ENCODE measurements around the gene GALNT13. TPM values are rescaled to one million over a fixed set of nuclear protein-coding genes. Genes with fewer than 3 reads are reported as not detected.

GALNT13 gene
- total and polyA plus RNA-seq, 3 donors from 2014 or later, result 0.55 to 2.2 (median 0.92) TPM

- no peak for DNase-seq
- H3K27me3 ChIP-seq, result no peaks in the 10 kb centered on the region
- H3K36me3 ChIP-seq (ENCODE audit: low read depth, missing control alignments), result no peaks in the 10 kb centered on the region
- WGBS, 2 donors, result 94 to 100% methylated on average over 1 of the region's 1 CpG
- no peaks in the 10 kb centered on the region for H3K4me1 ChIP-seq
- no peak overlapping the region for H3K4me3 ChIP-seq
- no peak for TF ChIP-seq CTCF (IDR thresholded peaks at IDR 0.05)
- TF ChIP-seq POLR2A (IDR thresholded peaks at IDR 0.05), result no peak
- intact Hi-C loops (cut with DNase I; ENCODE audit: low total_unique reads), result no loop called here
- H3K27ac ChIP-seq, result no peak overlapping the region
- H3K9me3 ChIP-seq, result no peaks in the 10 kb centered on the region
Observed at GRCh38 chr2:153858250-153858649, 13.5 kb upstream of the GALNT13 start.

GRCh38 chr2:153864022-153864421 is 7.7 kb upstream of the GALNT13 start:
- H3K27me3 ChIP-seq, result no peaks in the 10 kb centered on the region
- H3K36me3 ChIP-seq (ENCODE audit: low read depth, missing control alignments), result no peaks in the 10 kb centered on the region
- no peak for DNase-seq
- no peaks in the 10 kb centered on the region for H3K4me1 ChIP-seq
- no peak overlapping the region for H3K4me3 ChIP-seq
- H3K9me3 ChIP-seq, result no peaks in the 10 kb centered on the region
- WGBS, 2 donors, result 16 to 22% methylated on average over 2 of the region's 2 CpGs
- H3K27ac ChIP-seq, result no peak overlapping the region
- intact Hi-C loops (cut with DNase I; ENCODE audit: low total_unique reads), result no loop called here
- TF ChIP-seq CTCF (IDR thresholded peaks at IDR 0.05) (no peak), POLR2A (IDR thresholded peaks at IDR 0.05) (no peak)

- no peak for DNase-seq
- intact Hi-C loops (cut with DNase I; ENCODE audit: low total_unique reads), result no loop called here
- TF ChIP-seq CTCF (IDR thresholded peaks at IDR 0.05), result no peak
- no peak for TF ChIP-seq POLR2A (IDR thresholded peaks at IDR 0.05)
- no peaks in the 10 kb centered on the region for H3K36me3 ChIP-seq (ENCODE audit: low read depth, missing control alignments)
- no peaks in the 10 kb centered on the region for H3K9me3 ChIP-seq
- H3K4me3 ChIP-seq, result no peak overlapping the region
- H3K27me3 ChIP-seq, result no peaks in the 10 kb centered on the region
- no peaks in the 10 kb centered on the region for H3K4me1 ChIP-seq
- no peak overlapping the region for H3K27ac ChIP-seq
Observed at GRCh38 chr2:153866595-153866994, 5.1 kb upstream of the GALNT13 start.

GRCh38 chr2:153870308-153870707 is 1.4 kb upstream of the GALNT13 start:
- H3K4me3 ChIP-seq, result no peak overlapping the region
- intact Hi-C loops (cut with DNase I; ENCODE audit: low total_unique reads), result no loop called here
- no peaks in the 10 kb centered on the region for H3K27me3 ChIP-seq
- H3K36me3 ChIP-seq (ENCODE audit: low read depth, missing control alignments), result no peaks in the 10 kb centered on the region
- H3K9me3 ChIP-seq, result no peaks in the 10 kb centered on the region
- no peak for TF ChIP-seq CTCF (IDR thresholded peaks at IDR 0.05)
- no peak for TF ChIP-seq POLR2A (IDR thresholded peaks at IDR 0.05)
- peaks cover 6% of the 10 kb centered on the region for H3K4me1 ChIP-seq
- H3K27ac ChIP-seq, result no peak overlapping the region
- WGBS, 2 donors, result 59 to 60% methylated on average over 3 of the region's 3 CpGs
- DNase-seq, result no peak

GRCh38 chr2:153872311-153873051 is 759 bp downstream of the GALNT13 start:
- DNase-seq, result no peak

More at GRCh38 chr2:153872311-153873051, 759 bp downstream of the GALNT13 start:
- intact Hi-C loops (cut with DNase I; ENCODE audit: low total_unique reads), result no loop called here
- Histone ChIP-seq H3K27ac (no peak overlapping the region), H3K27me3 (no peaks in the 10 kb centered on the region), H3K4me3 (peak overlapping the region; percentile 36 to 61), H3K36me3 (ENCODE audit: low read depth, missing control alignments) (no peaks in the 10 kb centered on the region), H3K4me1 (peaks cover 6% of the 10 kb centered on the region), H3K9me3 (no peaks in the 10 kb centered on the region)
- no peak for TF ChIP-seq CTCF (IDR thresholded peaks at IDR 0.05)
- TF ChIP-seq POLR2A (IDR thresholded peaks at IDR 0.05), result no peak
- 2% methylated on average over 17 to 50 of the region's 56 CpGs for WGBS, 2 donors

Data from testis (tissue), 3 donors.